ENCODE data around the gene KCNG2. TPM values are rescaled to one million over a fixed set of nuclear protein-coding genes. Genes with fewer than 3 reads are reported as not detected.

The KCNG2 gene
- total RNA-seq, 2 experiments from 2014 or later, result not detected

- no peaks in the 10 kb centered on the region for H3K9me2 ChIP-seq (ENCODE audit: insufficient read depth, low read length)
- POLR2A ChIA-PET, result no interaction called here
- TF ChIP-seq EZH2phosphoT487 (IDR thresholded peaks at IDR 0.05; ENCODE audit: borderline replicate concordance, low read depth, low read length), result no peak
- no peak for TF ChIP-seq CTCF (conservative IDR thresholded peaks at IDR 0.05; ENCODE audit: low read length)
- no peaks in the 10 kb centered on the region for H3K36me3 ChIP-seq (ENCODE audit: insufficient read depth, low read length)
- H3K9me3 ChIP-seq (ENCODE audit: low read length), result no peaks in the 10 kb centered on the region
- H3K27ac ChIP-seq (ENCODE audit: low read depth, low read length, poor library complexity, severe bottlenecking), result no peak overlapping the region
- DNase-seq (ENCODE audit: low spot score), result no peak
- CTCF ChIA-PET (ENCODE audit: unreplicated experiment), result no interaction called here
- intact Hi-C loops (cut with micrococcal nuclease; ENCODE audit: unreplicated experiment), result no loop called here
- H4K20me1 ChIP-seq (ENCODE audit: insufficient read depth, low read length), result no peaks in the 10 kb centered on the region
- no peaks in the 10 kb centered on the region for H3K4me1 ChIP-seq (ENCODE audit: insufficient read depth, low read length, poor library complexity, severe bottlenecking)
- H2AFZ ChIP-seq (ENCODE audit: low read length), result no peak overlapping the region
- no peak overlapping the region for H3K4me2 ChIP-seq (ENCODE audit: low read length)
- no peak overlapping the region for H3K4me3 ChIP-seq (ENCODE audit: low read depth, low read length, poor library complexity, severe bottlenecking)
- H3K79me2 ChIP-seq (ENCODE audit: insufficient read depth, low read depth, low read length), result no peaks in the 10 kb centered on the region
- BruUV-seq (replicated peaks), result no TSS peak
Observed at GRCh38 chr18:79787527-79787864, 10.2 kb upstream of the KCNG2 start.

- POLR2A ChIA-PET, result no interaction called here
- H3K36me3 ChIP-seq (ENCODE audit: insufficient read depth, low read length), result no peaks in the 10 kb centered on the region
Observed at GRCh38 chr18:79787865-79788733, 9.6 kb upstream of the KCNG2 start.

More at GRCh38 chr18:79787865-79788733, 9.6 kb upstream of the KCNG2 start:
- Histone ChIP-seq H3K4me3 (ENCODE audit: low read depth, low read length, poor library complexity, severe bottlenecking) (no peak overlapping the region), H3K4me1 (ENCODE audit: insufficient read depth, low read length, poor library complexity, severe bottlenecking) (no peaks in the 10 kb centered on the region), H2AFZ (ENCODE audit: low read length) (no peak overlapping the region), H3K9me3 (ENCODE audit: low read length) (no peaks in the 10 kb centered on the region), H3K79me2 (ENCODE audit: insufficient read depth, low read depth, low read length) (no peaks in the 10 kb centered on the region), H3K4me2 (ENCODE audit: low read length) (no peak overlapping the region), H3K9me2 (ENCODE audit: insufficient read depth, low read length) (no peaks in the 10 kb centered on the region), H4K20me1 (ENCODE audit: insufficient read depth, low read length) (no peaks in the 10 kb centered on the region), H3K27ac (ENCODE audit: low read depth, low read length, poor library complexity, severe bottlenecking) (no peak overlapping the region)
- intact Hi-C loops (cut with micrococcal nuclease; ENCODE audit: unreplicated experiment), result no loop called here
- no peak for DNase-seq (ENCODE audit: low spot score)
- BruUV-seq (replicated peaks), result no TSS peak
- TF ChIP-seq CTCF (conservative IDR thresholded peaks at IDR 0.05; ENCODE audit: low read length), result no peak
- TF ChIP-seq EZH2phosphoT487 (IDR thresholded peaks at IDR 0.05; ENCODE audit: borderline replicate concordance, low read depth, low read length), result no peak
- CTCF ChIA-PET (ENCODE audit: unreplicated experiment), result no interaction called here

All from OCI-LY7 (cell line).